Endometrium (tissue), 2 donors: ENCODE data around the gene UTP25.
A peak's percentile ranks its signal among the peaks of the same experiment; 100 is the strongest.
"Not testable (repeated sequence)": the region's sequence is repeated elsewhere in the genome, so short reads cannot be mapped to it uniquely, and the experiment has no call there.

Source experiments
- FAIRE-seq: peaks from 2 replicates; lab custom pipeline; 2012; peaks lifted over from hg19 to GRCh38; lab: Jason Lieb, UNC
- donor health status: control.
- donor health status: control.

UTP25 gene, protein sequence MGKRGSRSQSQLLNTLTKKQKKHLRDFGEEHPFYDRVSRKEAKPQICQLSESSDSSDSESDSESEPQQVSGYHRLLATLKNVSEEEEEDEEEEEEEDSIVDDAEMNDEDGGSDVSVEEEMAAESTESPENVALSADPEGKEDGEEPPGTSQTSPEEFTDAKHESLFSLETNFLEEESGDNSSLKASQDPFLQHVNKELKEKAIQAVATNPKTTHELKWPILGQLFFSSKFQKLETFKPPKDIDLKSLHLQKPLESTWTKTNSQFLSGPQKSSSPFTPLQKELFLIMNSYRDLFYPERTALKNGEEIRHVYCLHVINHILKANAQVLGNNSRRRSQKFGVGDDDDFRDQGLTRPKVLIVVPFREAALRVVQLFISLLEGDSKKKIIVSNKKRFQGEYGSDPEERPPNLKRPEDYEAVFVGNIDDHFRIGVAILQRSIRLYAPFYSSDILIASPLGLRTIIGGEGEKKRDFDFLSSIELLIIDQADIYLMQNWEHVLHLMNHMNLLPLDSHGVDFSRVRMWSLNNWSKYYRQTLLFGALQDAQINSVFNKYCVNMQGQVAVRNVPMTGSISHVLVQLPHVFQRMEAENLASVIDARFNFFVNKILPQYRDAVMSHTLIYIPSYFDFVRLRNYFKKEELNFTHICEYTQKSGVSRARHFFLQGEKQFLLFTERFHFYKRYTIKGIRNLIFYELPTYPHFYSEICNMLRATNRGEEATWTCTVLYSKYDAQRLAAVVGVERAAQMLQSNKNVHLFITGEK

GRCh38 chr1:209827384-209828262, at the start of gene UTP25:
Gene UTP25 (plus strand): TSS chr1:209827972. CDS start chr1:209828064, 92 bp downstream.
- peak; percentile 89 for FAIRE-seq

DNA sequence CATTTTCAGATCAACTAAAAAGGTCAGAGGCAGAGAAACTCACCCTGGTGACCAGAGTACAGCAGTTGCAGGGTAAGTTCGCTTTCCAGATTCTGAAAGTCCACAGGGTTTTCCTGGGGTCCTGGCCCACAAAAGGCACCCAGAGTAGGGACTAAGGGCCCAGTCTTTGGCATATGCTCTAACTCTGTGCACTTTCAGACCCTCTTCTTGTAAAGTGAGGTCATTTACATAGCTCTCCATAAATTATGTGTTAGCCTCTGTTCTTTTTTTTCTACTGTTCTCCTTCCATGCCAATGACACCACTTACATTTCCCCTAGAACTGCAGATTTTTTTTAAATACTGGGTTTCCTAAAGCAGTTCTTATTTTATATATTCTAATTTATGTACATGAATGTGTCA, 49.7 kb upstream of the UTP25 start:
- no peak for FAIRE-seq

GRCh38 chr1:209780268-209780667, 47.5 kb upstream of the UTP25 start:
- FAIRE-seq = no peak

DNA sequence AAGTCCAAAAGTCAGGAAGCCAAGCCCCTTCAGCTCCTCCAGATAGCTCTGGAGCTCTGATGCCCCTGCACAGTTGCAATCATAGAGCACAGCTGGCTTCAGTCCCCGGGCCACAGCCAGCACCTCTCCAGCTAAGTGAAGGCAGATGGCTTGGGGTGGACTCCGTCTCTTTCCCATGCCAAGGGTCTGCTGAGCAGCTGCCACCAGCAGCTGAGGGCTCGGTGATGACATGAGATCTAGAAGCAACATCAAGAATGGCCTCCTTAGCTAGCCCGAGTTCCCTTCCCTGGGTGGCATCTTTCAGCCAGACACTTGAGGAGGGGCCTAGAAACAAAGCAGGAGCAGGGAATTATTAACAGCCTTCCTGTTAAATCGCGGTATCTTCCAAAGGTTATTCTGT, 44.4 kb upstream of the UTP25 start:
- no peak for FAIRE-seq

DNA sequence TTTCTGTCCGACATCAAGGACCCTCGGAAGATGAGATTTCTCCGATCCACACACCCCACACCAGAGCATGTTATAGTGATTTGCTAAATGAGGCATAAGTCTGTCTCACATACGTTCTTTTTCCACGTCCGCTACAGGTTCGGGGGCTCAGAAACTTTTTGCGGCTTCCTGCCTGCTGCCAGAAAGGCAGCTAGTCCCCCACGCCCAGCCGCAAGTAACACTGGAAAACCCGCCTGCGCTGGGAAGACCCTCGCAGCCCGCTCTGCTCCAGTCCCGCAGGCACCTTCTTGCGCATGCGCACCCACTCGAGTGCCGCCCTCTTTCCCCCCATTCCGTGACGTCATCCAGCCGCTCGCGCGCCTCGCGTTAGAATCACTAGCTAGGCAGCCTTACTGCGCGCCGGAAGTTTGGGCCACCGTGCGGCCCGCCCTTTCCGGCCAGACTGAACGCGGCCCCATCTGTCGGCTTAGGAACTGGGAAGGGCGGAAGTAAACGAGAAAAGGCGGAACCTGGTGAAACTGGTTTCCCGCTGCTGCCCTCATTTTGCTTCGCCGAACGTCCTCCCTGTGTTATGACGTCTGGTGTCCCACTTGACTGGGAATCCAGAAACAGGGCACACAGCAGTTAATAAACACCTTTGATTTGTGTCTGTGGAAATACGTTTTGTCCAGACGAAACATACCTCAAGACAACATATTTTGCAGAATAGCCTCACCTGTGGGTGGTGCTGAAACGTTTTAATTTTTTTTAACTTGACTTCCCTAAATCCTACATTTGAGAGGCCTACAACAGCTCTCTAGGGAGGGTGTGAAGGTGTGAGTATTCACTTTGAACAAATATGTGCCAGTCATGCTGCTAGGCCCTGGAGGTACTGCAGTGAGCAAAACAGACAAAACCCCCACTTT, 43.3 kb upstream of the UTP25 start, which contains the start of gene C1orf74:
TSS of gene C1orf74 (minus strand) at position 295 of the 905 bp plus-strand sequence. CDS start 925 bp downstream, outside the sequence.
- peak; percentile 96 for FAIRE-seq

- no peak for FAIRE-seq
Observed at GRCh38 chr1:209785592-209785991, 42.2 kb upstream of the UTP25 start.

- no peak for FAIRE-seq
Observed at GRCh38 chr1:209786146-209786545, 41.6 kb upstream of the UTP25 start.

DNA sequence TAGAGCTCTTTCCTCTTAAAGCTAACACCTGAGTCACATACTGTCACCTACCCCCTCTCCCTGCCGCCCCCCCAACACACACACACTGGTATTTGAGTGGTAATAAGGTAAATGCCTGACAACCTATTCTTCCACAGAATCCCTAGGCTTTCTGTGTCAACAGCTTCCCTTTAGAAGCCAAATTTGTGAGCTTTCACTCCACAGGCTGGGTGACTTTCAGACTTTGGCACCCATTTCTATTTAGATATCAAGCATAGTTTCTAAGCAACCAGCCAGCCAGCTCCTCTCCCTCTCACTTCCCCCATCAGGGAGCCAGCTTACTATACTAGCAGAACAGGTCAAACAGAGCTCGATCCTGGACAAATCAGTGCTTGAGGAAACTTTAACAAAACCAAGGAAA, 40.2 kb upstream of the UTP25 start:
- FAIRE-seq = no peak

DNA sequence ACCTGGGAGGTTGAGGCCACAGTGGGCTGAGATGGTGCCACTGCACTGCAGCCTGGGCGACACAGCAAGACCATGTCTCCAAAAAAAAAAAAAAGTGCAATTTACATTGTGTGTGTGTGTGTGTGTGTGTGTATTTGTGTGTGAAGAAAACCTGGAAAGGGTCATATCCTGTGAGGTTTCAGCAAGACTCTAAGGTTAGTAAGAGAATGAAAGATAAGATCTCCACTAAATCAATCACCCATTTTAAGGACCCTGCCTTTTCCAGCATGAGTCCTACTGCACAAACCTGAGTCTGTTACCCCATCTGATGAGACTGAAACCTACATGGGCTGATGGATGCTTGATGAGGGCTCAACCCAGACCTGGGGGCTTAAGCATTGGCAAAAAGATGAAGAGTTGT, 38.5 kb upstream of the UTP25 start:
- FAIRE-seq = no peak

- no peak for FAIRE-seq
Observed at GRCh38 chr1:209790286-209791193, 37.2 kb upstream of the UTP25 start.

GRCh38 chr1:209791920-209792319, 35.9 kb upstream of the UTP25 start:
- no peak for FAIRE-seq

DNA sequence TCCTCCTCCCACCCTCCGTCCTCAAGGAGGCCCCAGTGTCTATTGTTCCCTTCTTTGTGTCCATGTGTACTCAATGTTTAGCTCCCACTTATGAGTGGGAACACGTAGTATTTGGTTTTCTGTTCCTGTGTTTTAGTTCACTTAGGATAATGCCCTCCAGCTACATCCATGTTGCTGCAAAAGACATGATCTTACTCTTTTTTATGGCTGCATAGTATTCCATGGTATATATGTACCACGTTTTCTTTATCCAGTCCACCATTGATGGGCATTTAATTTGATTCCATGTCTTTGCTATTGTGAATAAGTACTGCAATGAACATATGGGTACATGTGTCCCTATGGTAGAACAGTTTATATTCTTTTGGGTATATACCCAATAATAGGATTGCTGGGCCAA, 34.1 kb upstream of the UTP25 start:
- not testable (repeated sequence) for FAIRE-seq

DNA sequence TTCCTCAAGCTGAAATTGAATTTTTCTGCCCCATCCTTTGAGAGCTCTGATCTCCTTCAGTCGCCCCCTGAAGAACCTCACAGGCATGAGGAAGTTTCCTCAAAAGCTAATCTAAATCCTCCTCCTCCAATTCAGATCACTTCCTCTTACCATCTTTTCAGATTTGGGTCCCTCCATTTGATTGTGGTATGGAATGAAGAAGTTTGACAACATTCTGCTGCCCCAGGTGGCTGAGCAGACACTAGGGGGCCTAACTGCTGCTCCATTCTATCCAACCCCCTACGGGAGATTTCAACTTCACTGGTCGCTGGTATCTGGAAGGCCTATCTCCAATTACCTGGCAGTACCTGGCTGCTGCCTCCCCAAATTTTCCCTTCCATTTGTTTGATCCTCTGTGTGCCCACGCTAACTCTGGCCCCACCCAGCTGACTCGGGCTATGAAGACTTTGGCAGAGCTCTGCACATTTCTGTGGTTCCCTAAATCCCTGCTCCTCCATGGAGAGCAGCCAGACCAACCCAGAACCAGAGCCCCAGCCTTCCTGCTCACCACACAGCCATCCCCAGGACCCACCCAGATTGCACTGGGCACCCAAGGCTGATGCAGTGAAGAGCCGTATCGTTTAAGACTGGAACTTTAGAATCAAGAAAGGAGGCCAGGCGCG, 29.7 kb upstream of the UTP25 start:
- FAIRE-seq = no peak

GRCh38 chr1:209800984-209801834, 26.6 kb upstream of the UTP25 start:
- no peak for FAIRE-seq

- no peak for FAIRE-seq
Observed at GRCh38 chr1:209802117-209802779, 25.5 kb upstream of the UTP25 start.

DNA sequence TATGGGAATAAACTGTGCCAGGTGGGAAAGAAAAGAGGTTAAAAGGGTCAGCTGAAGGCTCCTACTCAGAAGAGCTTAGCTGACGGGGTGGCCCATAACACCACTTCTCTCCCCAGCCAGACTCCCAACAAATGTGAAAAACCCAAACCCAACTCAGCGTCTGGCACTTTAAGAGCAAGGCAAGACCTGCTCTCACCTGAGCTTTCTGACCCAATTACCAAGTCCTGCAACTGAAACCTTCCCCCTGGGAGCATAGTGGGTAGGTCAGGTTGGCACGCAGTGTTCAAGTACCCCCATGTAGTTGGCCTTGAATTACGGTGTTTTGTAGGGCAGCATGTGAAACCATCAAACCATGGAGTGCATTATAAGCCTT, 25.0 kb upstream of the UTP25 start:
- FAIRE-seq = no peak

GRCh38 chr1:209803568-209803967, 24.2 kb upstream of the UTP25 start:
- FAIRE-seq = no peak

DNA sequence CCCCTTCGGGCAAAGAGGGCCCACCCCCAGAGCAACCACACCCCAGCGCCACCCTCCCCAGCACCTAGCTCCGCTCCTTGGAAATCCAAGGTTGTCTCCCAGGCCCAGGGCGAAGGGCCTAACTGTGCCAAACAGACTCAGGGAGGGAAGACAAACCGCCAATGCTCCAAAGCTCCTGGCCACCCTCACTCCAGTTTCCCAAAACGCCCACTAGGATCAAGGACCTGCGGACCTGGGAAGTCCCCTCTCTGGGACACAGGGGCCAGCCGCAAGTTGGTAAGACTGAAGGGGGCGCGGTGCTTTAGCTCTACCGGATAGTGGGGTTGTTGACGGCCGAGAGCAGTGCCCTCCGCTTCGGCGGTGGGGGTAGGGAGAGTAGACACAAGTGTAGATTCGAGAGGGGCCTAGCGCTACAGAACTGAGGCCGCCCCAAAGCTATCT, 22.4 kb upstream of the UTP25 start:
- no peak for FAIRE-seq
